ENCODE results near the gene SORD.

Gene SORD

DNA sequence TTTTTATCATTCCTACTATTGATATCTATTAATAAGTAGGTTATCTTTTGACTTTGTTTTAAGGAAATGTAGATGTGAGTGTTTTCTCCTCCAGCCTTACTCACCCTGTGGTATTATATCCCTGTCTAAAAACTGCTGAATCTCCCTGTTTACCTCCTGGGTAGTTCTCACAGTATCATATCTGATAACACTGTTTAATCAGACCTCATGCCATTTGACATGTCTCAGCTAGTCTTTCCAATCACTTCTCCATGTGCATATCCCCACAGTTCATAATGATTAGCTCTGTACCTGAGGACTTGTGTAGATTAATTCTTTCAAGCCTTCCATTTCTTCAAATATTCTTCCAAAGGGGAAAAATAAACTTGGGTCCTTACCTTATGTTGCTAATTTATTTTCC is 60.2 kb downstream of the SORD start:
- DNase-seq (ENCODE audit: low read depth) = no peak
- TF ChIP-seq, protein P1, sequence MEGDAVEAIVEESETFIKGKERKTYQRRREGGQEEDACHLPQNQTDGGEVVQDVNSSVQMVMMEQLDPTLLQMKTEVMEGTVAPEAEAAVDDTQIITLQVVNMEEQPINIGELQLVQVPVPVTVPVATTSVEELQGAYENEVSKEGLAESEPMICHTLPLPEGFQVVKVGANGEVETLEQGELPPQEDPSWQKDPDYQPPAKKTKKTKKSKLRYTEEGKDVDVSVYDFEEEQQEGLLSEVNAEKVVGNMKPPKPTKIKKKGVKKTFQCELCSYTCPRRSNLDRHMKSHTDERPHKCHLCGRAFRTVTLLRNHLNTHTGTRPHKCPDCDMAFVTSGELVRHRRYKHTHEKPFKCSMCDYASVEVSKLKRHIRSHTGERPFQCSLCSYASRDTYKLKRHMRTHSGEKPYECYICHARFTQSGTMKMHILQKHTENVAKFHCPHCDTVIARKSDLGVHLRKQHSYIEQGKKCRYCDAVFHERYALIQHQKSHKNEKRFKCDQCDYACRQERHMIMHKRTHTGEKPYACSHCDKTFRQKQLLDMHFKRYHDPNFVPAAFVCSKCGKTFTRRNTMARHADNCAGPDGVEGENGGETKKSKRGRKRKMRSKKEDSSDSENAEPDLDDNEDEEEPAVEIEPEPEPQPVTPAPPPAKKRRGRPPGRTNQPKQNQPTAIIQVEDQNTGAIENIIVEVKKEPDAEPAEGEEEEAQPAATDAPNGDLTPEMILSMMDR (conservative IDR thresholded peaks at IDR 0.05; ENCODE audit: low read depth, low read length) = no peak

GRCh38 chr15:45084163-45084562 is 61.2 kb downstream of the SORD start:
- no peak overlapping the region for H3K4me3 ChIP-seq (ENCODE audit: low read depth, low read length)
- TF ChIP-seq, protein P1 (conservative IDR thresholded peaks at IDR 0.05; ENCODE audit: low read depth, low read length) = no peak
- no peak for DNase-seq (ENCODE audit: low read depth)

More for the DNA sequence above, 60.2 kb downstream of the SORD start:
- no peak overlapping the region for H3K4me3 ChIP-seq (ENCODE audit: low read depth, low read length)

GRCh38 chr15:45087513-45087912 is 64.5 kb downstream of the SORD start:
- no peak for DNase-seq (ENCODE audit: low read depth)
- no peak overlapping the region for H3K4me3 ChIP-seq (ENCODE audit: low read depth, low read length)
- TF ChIP-seq, protein P1 (conservative IDR thresholded peaks at IDR 0.05; ENCODE audit: low read depth, low read length) = no peak

DNA sequence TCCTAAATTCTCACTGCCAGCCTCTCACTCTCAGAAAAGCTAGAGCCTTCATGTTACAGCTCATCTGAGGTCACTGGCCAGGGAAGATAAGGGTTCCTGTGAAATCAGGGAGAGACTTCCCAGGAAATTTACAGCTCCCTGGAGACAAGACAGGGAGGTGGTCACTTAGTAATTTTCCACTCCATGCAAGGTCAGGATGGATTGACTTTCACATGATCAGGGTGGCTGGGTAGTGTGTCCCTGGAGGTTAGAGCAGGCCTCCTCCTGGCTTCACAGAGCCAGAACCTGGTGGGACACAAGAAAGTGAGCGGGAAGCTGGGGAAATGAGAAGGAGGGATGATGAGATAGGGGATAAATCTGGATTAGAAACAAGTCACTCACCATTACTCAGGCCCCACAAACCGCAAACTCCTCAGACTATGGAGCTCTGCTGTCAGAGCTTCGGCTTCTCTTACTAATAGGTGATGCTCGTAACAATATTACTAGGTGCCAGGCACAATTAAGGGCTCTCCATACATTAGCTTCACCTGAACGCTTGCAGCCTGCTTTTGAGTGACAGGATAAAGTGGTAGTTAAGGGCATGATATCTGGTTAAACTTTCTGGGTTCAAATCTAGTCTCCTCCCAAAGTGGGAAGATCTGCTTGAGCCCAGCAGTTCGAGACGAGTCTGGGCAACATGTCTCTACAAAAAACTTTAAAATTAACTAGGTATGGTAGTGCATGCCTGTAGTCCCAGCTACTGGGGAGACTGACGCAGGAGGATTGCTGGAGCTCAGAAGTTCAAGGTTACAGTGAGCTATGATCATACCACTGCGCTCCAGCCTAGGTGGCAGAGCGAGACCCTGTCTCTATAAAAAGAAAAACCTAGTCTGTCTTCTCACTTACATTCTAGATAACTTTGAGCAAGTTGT is 66.1 kb downstream of the SORD start:
- TF ChIP-seq, protein P1 (conservative IDR thresholded peaks at IDR 0.05; ENCODE audit: low read depth, low read length) = no peak
- DNase-seq (ENCODE audit: low read depth) = no peak
- no peak overlapping the region for H3K4me3 ChIP-seq (ENCODE audit: low read depth, low read length)

DNA sequence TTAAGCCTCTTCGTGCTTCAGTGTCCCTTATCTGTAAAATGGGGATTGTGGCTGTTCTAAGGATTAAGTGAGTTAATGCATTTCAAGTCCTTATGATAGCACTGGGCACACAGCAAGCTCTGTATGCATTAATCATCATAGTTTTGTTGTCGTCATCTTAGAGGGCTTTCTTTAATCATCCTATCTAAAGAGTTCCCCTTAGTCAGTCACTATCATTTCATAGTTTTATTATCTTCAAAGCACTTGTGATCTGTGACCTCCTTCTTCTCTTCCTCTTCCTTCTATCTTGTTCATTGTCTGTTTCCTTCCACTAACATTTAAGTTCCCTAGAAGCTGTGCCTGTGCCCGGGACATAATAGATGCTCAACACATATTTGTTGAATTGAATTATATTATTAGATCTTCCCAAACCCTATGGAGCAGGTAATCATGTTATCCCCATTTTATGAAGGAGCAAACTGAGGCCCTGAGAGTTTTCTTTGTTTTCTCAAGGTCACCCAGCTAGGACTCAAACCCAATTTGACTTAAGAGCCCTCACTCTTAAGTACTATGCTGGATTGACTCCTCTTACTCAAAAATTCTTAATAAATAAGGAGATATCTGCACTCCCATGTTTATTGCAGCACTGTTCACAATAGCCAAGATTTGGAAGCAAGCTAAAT is 66.8 kb downstream of the SORD start:
- no peak overlapping the region for H3K4me3 ChIP-seq (ENCODE audit: low read depth, low read length)
- DNase-seq (ENCODE audit: low read depth) = no peak
- TF ChIP-seq, protein P1 (conservative IDR thresholded peaks at IDR 0.05; ENCODE audit: low read depth, low read length) = no peak

GRCh38 chr15:45091161-45091560 is 68.2 kb downstream of the SORD start:
- H3K4me3 ChIP-seq (ENCODE audit: low read depth, low read length) = no peak overlapping the region
- TF ChIP-seq, protein P1 (conservative IDR thresholded peaks at IDR 0.05; ENCODE audit: low read depth, low read length) = no peak
- DNase-seq (ENCODE audit: low read depth) = peak; percentile 40

All from choroid plexus epithelial cell (primary cell).